Measurements from ENCODE around the gene TAF12.
A peak's percentile ranks its signal among the peaks of the same experiment; 100 is the strongest.
"Not testable (repeated sequence)": the region's sequence is repeated elsewhere in the genome, so short reads cannot be mapped to it uniquely, and the experiment has no call there.

TAF12 gene

DNA sequence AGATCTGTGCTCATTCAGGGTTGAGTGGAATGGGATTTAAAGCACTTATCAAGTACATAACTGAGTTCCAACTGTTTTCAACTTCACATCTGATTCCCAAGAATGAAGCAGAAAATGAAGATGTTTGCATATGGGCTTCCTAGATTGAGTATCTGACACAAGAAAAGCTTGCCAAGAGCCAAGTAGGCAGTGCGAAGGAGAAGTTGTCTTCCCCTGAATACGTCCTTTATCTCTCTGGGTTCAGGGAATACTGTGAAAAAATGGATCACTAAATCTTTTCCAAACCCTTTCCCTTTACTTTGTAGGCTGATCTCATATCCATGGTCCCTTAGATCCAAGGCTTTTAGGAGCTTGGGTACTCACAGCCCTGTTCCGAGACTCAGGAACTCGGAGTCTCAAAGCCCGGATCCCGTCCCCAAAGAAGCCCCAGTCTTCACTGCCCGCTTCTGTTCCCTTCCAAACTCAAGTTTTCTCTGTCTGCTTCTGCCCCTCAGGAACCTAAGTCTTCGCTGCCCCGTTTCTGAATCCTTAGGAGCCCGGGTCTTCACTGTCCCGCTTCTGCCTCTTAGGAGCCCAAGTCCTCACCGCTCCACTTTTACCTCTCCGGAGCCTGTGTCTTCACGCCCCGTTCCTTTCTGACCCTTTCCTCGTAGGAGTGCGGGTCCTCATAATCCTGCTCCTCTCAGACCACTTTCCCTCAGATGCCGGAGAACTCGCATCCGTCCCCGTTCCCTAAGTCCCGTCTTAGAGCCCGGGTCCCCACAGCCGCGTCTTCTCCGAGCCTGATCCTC, 616 bp downstream of the TAF12 start:
- DNase-seq = no peak

DNA sequence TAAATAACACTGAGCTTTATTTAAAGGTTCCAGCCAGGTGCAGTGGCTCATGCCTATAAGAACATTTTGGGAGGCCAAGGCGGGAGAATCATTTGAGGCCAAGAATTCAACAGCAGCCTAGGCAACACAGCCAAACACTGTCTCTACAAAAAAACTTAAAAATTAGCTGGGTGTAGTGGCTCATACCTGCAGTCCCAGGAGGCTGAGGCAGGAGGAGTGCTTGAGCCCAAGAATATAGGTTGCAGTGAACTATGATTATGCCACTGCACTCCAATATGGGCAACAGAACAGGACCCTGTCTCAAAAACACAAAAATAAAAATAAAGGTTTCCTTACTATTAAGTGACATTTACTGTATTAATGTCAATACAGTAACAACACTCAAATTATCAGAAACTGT, 2.1 kb downstream of the TAF12 start:
- peak; percentile 39 for DNase-seq

DNA sequence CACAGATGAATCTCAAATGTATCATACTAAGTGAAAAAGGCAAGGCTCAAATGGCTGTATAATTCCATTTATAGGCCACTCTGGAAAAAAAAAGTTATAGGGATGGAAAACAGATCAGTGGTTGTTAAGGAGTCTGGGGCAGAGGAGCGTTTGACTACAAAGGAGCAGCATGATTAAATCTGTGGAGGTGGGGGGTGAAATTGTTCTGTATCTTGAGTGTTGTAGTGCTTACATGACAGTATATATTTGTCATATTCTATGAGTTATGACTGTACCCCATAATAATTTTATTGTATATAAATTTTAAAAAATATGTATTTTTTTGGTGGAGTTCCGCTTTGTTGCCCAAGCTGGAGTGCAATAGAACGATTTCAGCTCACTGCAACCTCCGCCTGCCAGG, 10.3 kb downstream of the TAF12 start:
- no peak for DNase-seq

GRCh38 chr1:28631713-28632112, 11.2 kb downstream of the TAF12 start:
- no peak for DNase-seq

- no peak for DNase-seq
Observed at GRCh38 chr1:28613175-28613574, 29.7 kb downstream of the TAF12 start.

GRCh38 chr1:28606771-28607170, 36.1 kb downstream of the TAF12 start:
- no peak for DNase-seq

DNA sequence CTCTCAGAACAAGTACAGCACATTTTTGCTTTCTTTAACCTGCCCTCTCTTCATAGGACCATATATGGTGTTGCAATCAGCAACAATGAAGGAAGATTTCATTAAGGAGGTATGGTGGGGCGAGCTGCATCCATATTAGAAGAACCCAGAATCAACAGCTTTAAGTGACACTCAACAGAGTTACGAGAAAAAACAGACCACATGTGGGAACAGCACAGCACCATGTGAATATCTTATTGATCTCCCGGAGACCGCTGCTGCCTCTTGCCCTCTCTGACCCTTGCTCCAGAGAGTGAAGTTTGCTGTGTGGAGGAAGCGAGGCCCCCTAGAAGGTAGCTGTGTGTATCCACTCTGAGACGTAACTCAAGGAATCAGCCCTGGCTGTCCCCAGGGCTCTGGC, 37.9 kb downstream of the TAF12 start:
- no peak for DNase-seq

GRCh38 chr1:28604411-28604810, 38.5 kb downstream of the TAF12 start:
- no peak for DNase-seq

- DNase-seq = peak; percentile 68
Observed at GRCh38 chr1:28602536-28603439, 40.1 kb downstream of the TAF12 start.

- DNase-seq = peak; percentile 80
Observed at GRCh38 chr1:28601696-28602095, 41.2 kb downstream of the TAF12 start.

DNA sequence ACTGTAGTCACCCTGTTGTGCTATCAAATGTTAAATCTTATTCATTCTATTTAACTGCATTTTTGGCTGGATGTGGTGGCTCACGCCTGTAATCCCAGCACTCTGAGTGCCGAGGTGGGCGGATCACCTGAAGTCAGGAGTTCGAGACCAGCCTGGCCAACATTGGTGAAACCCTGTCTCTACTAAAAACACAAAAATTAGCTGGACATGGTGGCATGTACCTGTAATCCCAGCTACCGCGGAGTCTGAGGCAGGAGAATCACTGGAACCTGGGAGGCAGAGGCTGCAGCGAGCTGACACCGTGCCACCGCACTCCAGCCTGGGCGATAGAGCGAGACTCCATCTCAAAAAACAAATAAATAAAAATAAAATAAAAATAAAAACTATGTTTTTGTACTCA, 46.6 kb downstream of the TAF12 start:
- DNase-seq = not testable (repeated sequence)

DNA sequence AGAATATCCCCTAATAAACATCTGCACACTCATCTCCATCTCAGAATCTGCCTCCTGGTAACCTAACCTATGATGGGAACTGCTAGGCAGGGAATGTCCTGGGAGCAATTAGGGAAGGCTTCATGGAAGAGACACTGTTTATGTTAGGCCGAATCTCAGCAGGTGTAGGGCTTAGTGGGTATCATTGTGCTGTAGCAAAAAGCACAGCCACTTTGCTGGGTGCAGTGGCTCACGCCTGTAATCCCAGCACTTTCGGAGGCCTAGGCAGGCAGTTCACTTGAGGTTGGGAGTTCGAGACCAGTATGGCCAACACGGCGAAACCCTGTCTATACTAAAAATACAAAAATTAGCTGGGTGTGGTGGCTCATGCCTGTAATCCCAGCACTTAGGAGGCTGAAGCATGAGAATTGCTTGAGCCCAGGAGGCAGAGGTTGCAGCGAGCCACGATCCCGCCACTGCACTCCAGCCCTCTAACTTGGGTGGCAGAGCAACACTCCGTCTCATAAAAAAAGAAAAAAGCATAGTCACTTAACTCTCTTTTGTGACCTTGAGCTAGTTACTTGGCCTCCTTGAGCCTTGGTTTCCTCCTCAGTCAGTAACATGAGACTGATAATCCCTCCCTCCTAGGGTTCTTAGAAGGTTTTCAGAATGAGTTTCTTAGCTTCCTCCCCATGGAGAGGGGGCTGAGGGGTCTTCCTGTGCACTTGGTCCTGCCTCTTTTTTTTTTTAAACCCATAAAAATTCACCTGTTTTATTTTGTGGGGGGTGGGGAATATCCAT, 47.3 kb downstream of the TAF12 start:
- no peak for DNase-seq

GRCh38 chr1:28594686-28595411, 48.0 kb downstream of the TAF12 start:
- DNase-seq = peak; percentile 95

- DNase-seq = not testable (repeated sequence)
Observed at GRCh38 chr1:28593988-28594356, 48.9 kb downstream of the TAF12 start.

GRCh38 chr1:28592321-28593071, 50.4 kb downstream of the TAF12 start:
- DNase-seq = no peak

GRCh38 chr1:28591708-28592320, 51.1 kb downstream of the TAF12 start, which contains the start of gene RAB42:
RAB42 (plus strand) TSS chr1:28592265; CDS start chr1:28592512, 247 bp downstream.
- DNase-seq = no peak

GRCh38 chr1:28586585-28587391, 56.1 kb downstream of the TAF12 start:
- not testable (repeated sequence) for DNase-seq

GRCh38 chr1:28582248-28582615, 60.6 kb downstream of the TAF12 start:
- no peak for DNase-seq

DNA sequence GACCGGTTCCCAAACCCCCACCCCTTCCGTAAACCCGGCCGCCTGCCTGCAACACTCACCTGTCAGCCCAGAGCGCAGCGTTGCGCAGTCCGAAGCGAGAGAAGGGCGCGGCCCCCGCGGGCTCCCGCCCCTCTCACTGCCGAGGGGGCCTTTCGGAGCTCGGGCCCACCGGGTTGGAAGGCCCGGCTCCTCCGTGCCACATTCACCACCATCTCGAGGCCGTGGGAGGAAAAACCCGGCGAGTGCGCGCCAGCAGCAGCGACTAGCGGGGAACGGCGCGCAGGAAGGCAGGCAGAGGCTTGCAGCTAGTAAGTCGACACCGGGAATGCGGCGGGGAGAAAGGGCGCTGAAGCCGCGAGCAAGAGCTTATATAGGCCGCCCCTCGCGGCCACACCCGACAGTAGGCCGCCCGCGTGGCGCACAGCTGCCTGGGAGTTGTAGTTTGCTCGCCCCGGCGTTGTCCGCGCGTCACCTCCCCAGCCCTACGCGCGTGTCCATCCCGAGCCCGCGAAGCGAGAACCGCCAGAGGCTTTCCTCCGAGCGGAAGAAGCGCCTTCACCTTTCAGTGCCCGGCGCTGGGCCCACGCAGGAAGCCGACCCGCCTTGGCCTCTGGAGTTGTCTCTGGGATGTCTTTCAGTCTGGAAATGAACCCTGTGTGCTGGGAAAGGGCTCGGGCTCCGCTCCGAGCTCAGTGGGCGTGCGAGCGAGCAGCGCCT, 61.2 kb downstream of the TAF12 start:
- DNase-seq = peak; percentile 93

Data from NCI-H226 (cell line).